GM20431 (cell line): Measurements from ENCODE around the gene S100A7.
"Not testable (repeated sequence)": the region's sequence is repeated elsewhere in the genome, so short reads cannot be mapped to it uniquely, and the experiment has no call there.

Experiments
- in situ Hi-C: fragments of 300-500 bp; cut with MseI, MboI; formaldehyde crosslinking; loops from one replicate; pipeline ENCODE4 v1.15.0; 2020; ENCODE audit warnings: low sequenced_read_pairs; ENCODE audit not compliant: unreplicated experiment

The S100A7 gene

GRCh38 chr1:153432874-153433681 lies 27.4 kb downstream of the S100A7 start:
- in situ Hi-C loops: no loop called here

DNA sequence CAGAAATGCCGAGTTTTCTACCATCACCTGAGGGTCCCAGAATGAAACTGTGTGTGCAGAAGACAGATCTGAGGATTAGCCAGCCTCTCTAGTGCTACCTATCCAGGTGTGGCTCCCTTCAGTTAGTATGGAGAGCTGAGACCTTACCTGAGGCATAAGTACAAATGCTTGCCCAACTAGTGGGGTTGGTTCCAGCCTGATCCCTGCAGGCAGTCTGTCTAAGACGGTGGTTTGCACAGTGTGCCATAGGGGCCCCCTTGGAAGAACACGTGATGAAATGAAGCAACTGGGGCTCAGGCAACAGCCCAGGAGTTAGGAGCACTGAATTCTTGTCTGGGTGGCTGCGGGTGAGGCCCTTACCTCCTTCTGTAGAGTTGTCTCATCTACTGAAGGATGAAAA lies 28.5 kb downstream of the S100A7 start:
- in situ Hi-C loops: no loop called here

DNA sequence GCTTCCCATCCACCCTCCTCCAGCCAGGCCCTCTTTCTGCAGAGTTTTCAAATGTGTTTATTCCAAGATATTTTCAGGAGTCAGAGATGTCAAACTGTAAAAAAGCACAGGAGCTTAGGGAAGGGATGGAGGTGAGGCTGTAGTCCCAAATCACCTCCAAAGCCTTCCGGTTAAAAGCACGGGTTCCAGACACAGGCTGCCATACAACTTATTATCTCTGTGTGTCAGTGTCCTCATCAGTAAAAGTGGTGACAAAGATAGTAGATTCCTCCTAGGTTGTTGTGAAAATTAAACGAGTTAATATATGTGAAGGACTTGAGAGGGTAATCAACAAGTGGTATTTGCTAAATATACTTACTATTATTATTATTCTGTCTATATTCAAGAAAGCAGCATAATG lies 29.0 kb downstream of the S100A7 start:
- in situ Hi-C loops: no loop called here

DNA sequence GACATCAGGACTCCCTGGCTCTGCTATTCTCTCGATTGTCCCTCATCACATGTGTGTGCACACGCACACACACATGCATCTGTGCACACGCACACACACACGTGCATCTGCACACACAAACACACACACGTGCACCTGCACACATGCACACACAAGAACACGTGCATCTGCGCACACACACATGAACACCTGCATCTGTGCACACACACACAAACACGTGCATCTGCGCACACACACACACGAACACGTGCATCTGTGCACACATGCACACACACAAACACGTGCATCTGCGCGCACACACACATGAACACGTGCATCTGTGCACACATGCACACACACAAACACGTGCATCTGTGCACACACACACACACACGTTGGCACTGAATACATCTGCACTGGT lies 29.4 kb downstream of the S100A7 start:
- in situ Hi-C loops: no loop called here

- in situ Hi-C loops: no loop called here
These were observed 29.9 kb downstream of the S100A7 start for GRCh38 chr1:153430561-153430960.

DNA sequence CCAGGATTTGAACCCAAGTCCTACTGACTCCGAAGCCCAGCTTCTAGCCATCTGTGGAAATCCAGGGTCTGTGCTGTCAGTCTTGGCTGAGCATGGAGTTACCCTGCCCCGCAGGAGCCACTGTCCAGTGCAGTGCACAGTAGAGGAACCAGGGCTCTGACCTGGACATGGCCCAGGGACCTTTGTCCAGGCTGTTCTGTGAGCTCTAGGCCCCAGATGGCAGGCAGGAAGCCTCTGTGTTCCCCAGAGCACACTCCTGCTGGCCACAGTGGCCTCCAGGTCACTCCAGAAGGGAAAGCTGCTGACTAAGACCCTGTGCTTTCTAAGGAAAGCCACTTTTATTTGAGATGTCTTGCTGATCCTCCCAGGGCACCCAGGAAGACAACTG lies 30.3 kb downstream of the S100A7 start:
- in situ Hi-C loops: no loop called here

- in situ Hi-C loops: no loop called here
These were observed 30.9 kb downstream of the S100A7 start for GRCh38 chr1:153429266-153430165.

DNA sequence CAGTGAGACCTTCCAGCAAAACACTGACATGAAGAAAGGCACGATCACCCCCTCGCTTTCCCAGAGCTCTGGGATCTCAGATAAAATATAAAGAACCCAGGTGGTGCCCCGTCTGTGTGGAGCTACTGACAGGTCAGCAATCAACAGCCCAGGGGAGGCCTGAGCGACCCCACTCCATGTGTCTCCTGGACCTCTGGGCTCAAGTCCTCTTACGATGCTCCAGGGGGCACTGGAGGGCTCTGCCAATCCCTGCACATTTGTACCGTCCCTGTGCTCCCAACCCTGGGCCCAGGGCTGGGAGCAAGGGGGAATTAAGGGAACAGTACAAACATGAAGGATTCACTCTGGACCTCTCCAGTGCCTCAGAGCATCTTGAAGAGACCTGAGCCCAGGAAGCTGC lies 31.7 kb downstream of the S100A7 start:
- in situ Hi-C loops: no loop called here

DNA sequence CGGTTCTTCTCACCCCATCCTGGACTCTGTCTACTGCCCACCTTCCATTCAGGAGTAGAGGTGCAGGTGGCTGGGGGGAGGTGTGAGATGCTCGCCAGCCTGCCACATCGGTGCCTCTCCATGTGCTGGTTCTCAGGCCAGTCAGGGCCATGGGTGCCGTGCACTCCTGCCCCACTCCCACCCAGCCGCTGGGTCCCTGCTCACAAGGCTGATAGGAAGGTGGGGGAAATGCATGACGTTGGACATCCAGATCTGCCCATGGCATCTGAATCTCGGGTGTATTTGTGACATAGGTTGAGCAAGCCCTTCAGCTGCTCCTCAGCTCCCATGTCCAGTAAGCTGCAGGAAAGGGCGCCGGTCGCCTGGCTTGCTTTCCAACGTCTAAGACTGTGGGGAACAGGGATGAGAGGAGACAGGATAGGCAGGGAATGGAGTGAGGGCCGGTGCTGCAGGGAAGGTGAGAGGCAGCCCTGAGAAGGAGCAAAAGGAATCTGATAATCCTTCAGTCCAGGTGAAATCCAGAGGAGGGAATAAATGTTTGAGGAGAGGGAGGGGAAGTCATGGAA lies 32.3 kb downstream of the S100A7 start:
- in situ Hi-C loops: no loop called here

DNA sequence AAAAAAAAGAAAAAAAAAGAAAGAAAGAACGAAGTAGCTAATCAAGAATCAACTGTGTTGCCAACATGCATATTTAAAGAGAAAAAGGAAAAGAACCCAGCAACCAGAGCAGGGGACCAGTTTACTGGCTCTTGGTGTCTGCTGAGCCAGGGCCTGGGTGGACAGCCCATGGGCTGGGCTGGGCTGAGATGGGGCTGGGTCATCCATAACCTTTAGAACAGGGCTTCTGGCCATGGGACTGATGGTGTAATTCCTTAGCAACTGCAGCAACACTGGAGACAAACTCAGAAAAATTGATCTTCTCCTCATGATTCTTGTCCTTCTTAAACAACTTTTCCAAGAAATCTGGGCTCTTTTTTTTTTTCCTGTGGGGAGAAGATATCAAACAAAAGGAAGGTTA lies 33.6 kb downstream of the S100A7 start:
- in situ Hi-C loops: no loop called here

DNA sequence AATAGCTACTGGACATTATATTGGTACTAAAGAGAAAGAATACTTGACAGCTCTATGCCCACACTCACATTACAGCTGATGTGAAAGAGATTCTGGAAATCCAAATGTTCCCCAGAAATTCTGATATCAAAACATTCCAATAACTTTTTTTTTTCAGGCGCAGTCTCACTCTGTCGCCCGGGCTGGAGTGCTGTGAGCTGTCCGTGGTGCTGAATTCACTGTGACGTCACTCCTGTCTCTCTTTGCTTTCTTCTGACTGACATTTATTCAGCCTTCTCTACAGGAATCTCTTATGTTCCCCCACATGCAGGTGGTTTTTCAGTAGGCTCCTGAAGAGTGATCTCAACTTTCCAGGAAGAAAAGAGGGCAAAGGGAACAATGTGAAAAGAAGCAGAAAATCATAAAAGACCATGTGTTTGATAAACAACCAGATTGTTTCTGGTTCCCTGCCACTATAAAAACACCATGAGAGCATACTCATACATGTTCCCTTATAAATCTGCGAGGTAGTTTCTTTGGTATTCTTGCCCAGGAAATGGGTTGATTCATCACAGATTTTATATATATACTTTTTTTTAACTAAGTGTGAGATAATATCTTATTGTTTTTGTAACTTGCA lies 37.9 kb downstream of the S100A7 start:
- in situ Hi-C loops: no loop called here

- in situ Hi-C loops: no loop called here
These were observed 40.1 kb downstream of the S100A7 start for GRCh38 chr1:153420306-153420705.

DNA sequence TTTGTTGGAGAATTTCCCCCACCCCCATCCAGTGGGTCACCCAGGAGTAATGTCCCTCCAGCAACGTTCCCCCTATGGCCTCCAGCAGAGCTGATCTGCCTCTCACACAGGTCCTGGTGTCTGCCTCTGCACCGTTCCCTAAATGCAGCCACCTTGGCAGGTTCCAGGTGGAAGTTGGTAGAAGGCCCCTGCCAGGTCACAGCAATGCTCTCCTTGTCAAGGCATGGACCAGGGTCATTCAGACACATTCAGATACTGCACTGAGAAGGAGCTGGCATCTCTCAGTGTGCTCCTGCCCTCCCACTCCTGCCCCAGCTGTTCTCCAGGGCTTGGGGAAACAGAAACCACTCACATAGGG lies 41.0 kb downstream of the S100A7 start:
- in situ Hi-C loops: not testable (repeated sequence)

DNA sequence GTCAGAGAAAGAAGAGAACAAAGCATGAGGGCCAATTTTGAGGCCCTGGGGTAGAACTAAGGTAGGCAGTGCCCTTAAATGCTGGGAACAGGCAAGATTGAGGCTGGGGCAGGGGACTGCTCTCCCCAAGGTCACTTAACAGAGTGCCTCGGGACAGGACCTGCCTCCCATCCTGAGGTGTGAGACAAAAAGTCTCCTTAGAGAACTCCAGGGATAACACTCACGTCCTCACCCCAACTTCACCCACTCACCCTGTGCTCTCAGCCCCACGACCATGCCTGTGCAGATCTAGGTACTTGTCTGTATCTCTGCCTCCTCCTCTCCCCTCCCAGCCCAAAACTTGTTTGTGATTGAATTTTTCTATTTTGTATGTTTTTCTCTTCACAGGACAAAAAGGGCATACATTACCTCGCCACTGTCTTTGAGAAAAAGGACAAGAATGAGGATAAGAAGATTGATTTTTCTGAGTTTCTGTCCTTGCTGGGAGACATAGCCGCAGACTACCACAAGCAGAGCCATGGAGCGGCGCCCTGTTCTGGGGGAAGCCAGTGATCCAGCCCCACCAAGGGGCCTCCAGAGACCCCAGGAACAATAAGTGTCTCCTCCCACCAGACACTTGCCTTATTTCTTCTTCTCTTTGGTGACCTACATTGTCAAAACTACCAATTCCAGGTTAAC lies 41.6 kb downstream of the S100A7 start:
- in situ Hi-C loops: not testable (repeated sequence)

GRCh38 chr1:153417136-153417888 lies 43.1 kb downstream of the S100A7 start:
- in situ Hi-C loops: no loop called here

DNA sequence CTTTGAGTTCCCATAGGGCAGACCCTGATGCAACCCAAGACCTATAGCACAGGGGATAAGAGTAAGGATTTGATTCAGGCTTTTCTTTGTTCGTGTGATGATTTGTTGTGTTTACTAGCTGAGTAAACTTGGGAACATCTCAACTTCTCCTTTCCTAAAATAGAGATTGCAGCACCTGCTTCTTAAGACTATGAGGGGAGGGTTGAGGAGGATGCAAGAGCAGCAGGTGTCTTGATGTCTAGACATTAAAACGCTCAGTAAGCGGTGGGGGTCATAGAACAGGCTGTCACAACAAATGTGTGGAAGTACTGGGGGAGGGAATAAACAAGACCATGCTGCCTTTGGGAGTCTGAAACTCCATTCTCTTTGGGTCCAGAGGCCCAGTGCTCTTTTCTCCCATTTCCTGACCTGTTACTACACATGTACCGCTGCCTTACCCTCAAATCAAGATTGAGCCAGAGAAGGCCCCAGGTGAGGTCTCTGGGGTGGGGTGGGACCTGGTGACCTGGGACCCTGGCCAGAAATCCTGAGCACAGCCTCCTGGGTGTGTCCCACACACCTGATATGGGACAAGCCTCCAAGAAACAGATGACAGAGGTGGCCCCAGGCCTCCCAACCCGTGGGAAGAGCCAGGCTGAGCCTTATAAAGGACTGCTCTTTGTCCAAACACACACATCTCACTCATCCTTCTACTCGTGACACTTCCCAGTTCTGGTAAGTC lies 44.4 kb downstream of the S100A7 start, which contains the start of gene S100A7A:
Gene S100A7A, plus strand, starts transcription at position 671 of the 721 bp plus-strand sequence. CDS start 1,563 bp downstream, outside the sequence.
- in situ Hi-C loops: no loop called here

- in situ Hi-C loops: not testable (repeated sequence)
These were observed 46.5 kb downstream of the S100A7 start for GRCh38 chr1:153413961-153414360.
